Astrocyte of the spinal cord (primary cell): ENCODE results near the gene CAMK2B.

Experiments used
- DNase-seq: peaks from one replicate; pipeline ENCODE4 v3.0.0; 2011; ENCODE audit warnings: low read depth, low spot score
- H3K4me3 ChIP-seq: 2 replicates; pipeline ENCODE4 v1.5.1; 2011; ENCODE audit warnings: low read depth, mild to moderate bottlenecking, low read length, moderate library complexity
- CTCF ChIP-seq: IDR thresholded peaks from 2 replicates; pipeline ENCODE4 v1.5.1; 2012; ENCODE audit warnings: low read depth, mild to moderate bottlenecking, low read length, inconsistent platforms
- in situ Hi-C: cut with HindIII; loops from 2 replicates; pipeline ENCODE4 v1.10.0; 2017; ENCODE audit warnings: low sequenced_read_pairs

The CAMK2B gene

GRCh38 chr7:44194562-44195145 is 130.7 kb downstream of the CAMK2B start:
- in situ Hi-C loops, result no loop called here
- no peak overlapping the region for H3K4me3 ChIP-seq
- no peak for TF ChIP-seq CTCF
- DNase-seq, result no peak

GRCh38 chr7:44194069-44194468 is 131.3 kb downstream of the CAMK2B start:
- no peak for TF ChIP-seq CTCF
- no peak overlapping the region for H3K4me3 ChIP-seq
- in situ Hi-C loops, result no loop called here
- no peak for DNase-seq

GRCh38 chr7:44193011-44193802 is 132.2 kb downstream of the CAMK2B start:
- no peak overlapping the region for H3K4me3 ChIP-seq
- in situ Hi-C loops, result no loop called here
- no peak for TF ChIP-seq CTCF
- DNase-seq, result no peak

- no peak overlapping the region for H3K4me3 ChIP-seq
- TF ChIP-seq CTCF, result no peak
- DNase-seq, result no peak
- in situ Hi-C loops, result no loop called here
Observed at GRCh38 chr7:44191171-44191570, 134.2 kb downstream of the CAMK2B start.

- no peak overlapping the region for H3K4me3 ChIP-seq
- in situ Hi-C loops, result no loop called here
- no peak for TF ChIP-seq CTCF
- DNase-seq, result no peak
Observed at GRCh38 chr7:44189993-44190872, 135.2 kb downstream of the CAMK2B start.

GRCh38 chr7:44189286-44189992 is 136.0 kb downstream of the CAMK2B start, which contains the start of gene GCK:
Gene GCK (minus strand): TSS chr7:44189439. CDS start chr7:44188953, 486 bp downstream.
- H3K4me3 ChIP-seq, result no peak within 1 kb of the TSS
- DNase-seq, result no peak
- no peak for TF ChIP-seq CTCF
- in situ Hi-C loops, result no loop called here
